ENCODE measurements around the gene ZNF618.

- TF ChIP-seq, protein P1, sequence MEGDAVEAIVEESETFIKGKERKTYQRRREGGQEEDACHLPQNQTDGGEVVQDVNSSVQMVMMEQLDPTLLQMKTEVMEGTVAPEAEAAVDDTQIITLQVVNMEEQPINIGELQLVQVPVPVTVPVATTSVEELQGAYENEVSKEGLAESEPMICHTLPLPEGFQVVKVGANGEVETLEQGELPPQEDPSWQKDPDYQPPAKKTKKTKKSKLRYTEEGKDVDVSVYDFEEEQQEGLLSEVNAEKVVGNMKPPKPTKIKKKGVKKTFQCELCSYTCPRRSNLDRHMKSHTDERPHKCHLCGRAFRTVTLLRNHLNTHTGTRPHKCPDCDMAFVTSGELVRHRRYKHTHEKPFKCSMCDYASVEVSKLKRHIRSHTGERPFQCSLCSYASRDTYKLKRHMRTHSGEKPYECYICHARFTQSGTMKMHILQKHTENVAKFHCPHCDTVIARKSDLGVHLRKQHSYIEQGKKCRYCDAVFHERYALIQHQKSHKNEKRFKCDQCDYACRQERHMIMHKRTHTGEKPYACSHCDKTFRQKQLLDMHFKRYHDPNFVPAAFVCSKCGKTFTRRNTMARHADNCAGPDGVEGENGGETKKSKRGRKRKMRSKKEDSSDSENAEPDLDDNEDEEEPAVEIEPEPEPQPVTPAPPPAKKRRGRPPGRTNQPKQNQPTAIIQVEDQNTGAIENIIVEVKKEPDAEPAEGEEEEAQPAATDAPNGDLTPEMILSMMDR (IDR thresholded peaks at IDR 0.05; ENCODE audit: low read depth, low read length, poor library complexity, severe bottlenecking), result no peak
- no peak for TF ChIP-seq EZH2phosphoT487 (IDR thresholded peaks at IDR 0.05; ENCODE audit: borderline replicate concordance, low read length)
These were observed 154.3 kb downstream of the ZNF618 start for GRCh38 chr9:114030364-114030763.
